Stomach (tissue), 9 donors: ENCODE results near the gene MED13L. TPM values are rescaled to one million over a fixed set of nuclear protein-coding genes. Genes with fewer than 3 reads are reported as not detected.

Experiments
- DNase-seq, 2 donors: peaks; one replicate each; pipeline versions ENCODE4 v3.0.0 to v3.0.0-alpha.2; 2013 to 2019
- H3K27ac ChIP-seq, 5 donors: fragments of 200-600 bp in 4 of 5; sonication (generic) in 4 of 5; one replicate each; pipeline ENCODE4 v1.5.1; 2013 to 2019; ENCODE audit warnings: mild to moderate bottlenecking in 1 of 5, moderate library complexity in 1 of 5
- H3K27me3 ChIP-seq, 3 donors: fragments of 200-600 bp; sonication (generic); one replicate each; pipeline ENCODE4 v1.5.1; 2017 to 2019; ENCODE audit warnings: mixed run types in 1 of 3
- H3K36me3 ChIP-seq, 4 donors: fragments of 200-600 bp; sonication (generic); 1 replicate in 3 of 4; 2 replicates in 1 of 4; pipeline ENCODE4 v1.5.1; 2016 to 2019
- H3K4me1 ChIP-seq, 4 donors: fragments of 200-600 bp; sonication (generic); one replicate each; pipeline ENCODE4 v1.5.1; 2016 to 2019
- H3K4me3 ChIP-seq, 4 donors: fragments of 200-600 bp; sonication (generic) in 3 of 4; one replicate each; pipeline ENCODE4 v1.5.1; 2016 to 2019; ENCODE audit warnings: mild to moderate bottlenecking in 1 of 4
- H3K9me3 ChIP-seq, 4 donors: fragments of 200-600 bp; sonication (generic); one replicate each; pipeline ENCODE4 v1.5.1; 2016 to 2019
- CTCF ChIP-seq, 7 experiments: fragments of 450-650 bp in 4 of 7; fragments of 200-600 bp in 3 of 7; sonication (generic) in 3 of 7; IDR thresholded peaks; one replicate each; pipeline ENCODE4 v1.5.1; 2016 to 2019; ENCODE audit warnings: antibody characterized with exemption in 7 of 7, control low read depth in 2 of 7, mild to moderate bottlenecking in 1 of 7
- EP300 ChIP-seq: sonication (generic); formaldehyde crosslinking; IDR thresholded peaks from one replicate; pipeline ENCODE4 v1.6.1; 2017; ENCODE audit warnings: antibody characterized with exemption
- POLR2A ChIP-seq, 4 donors: fragments of 450-650 bp; IDR thresholded peaks; one replicate each; pipeline ENCODE4 v1.6.1; 2016; ENCODE audit warnings: antibody characterized with exemption in 4 of 4, control low read depth in 2 of 4, mild to moderate bottlenecking in 1 of 4, moderate library complexity in 1 of 4
- POLR2AphosphoS5 ChIP-seq, 3 donors: sonication (generic); formaldehyde crosslinking; IDR thresholded peaks; one replicate each; pipeline ENCODE4 v1.6.1; 2016; ENCODE audit warnings: antibody characterized with exemption in 3 of 3
- WGBS, 5 donors: extraction: QIAGEN DNeasy Blood & Tissue Kit in 3 of 5; methylation state at CpG; one replicate each; pipeline versions ENCODE4 v1.1.5 to v1.1.7; 2013 to 2018; 5-methylcytosine and 5-hydroxymethylcytosine counted together
- intact Hi-C: fragments of 100-400 bp; cut with DNase I; formaldehyde crosslinking; loops from one replicate; pipeline ENCODE4 v1.15.1; 2023; ENCODE audit warnings: low total_unique reads
- polyA plus RNA-seq, 3 donors: library from polyadenylated mRNA; stranded (reverse); fragments of 200-250 nt; gene quantifications; one replicate each; pipeline ENCODE4 v1.2.3, GENCODE V29; 2013
- total RNA-seq, 5 donors: library from RNA; depleted of rRNA; stranded (reverse); fragments of >200 nt; gene quantifications; one replicate each; pipeline versions ENCODE4 v1.1.0 to v1.2.3, GENCODE V29; 2014 to 2016
- donor health status: healthy with polysubstance abuse.
- donor health status: Bipolar disorder and iron deficiency.
- donor health status: healthy.

The MED13L gene
- total and polyA plus RNA-seq, 8 donors = 10.4 to 305 (median 72.7) TPM

DNA sequence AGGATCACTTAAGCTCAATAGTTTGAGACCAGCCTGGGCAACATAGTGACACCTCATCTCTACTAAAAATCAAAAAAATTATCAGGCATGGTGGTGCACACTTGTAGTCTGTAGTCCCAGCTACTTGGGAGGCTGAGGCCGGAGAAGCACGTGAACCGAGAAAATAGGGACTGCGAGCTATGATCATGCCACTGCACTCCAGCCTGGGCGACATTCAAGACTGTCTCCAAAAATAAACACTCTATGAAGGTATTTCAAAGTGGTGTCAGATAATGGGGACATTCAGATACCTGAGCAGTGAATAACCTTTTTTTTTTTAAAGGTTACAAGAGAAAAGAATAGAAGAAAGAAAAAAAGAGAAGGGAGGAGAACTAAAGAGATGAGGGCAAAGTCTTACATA, 98.1 kb downstream of the MED13L start:
- TF ChIP-seq POLR2A (IDR thresholded peaks at IDR 0.05) = no peak
- TF ChIP-seq EP300 = no peak
- TF ChIP-seq CTCF (IDR thresholded peaks at IDR 0.05) = no peak
- no peak for TF ChIP-seq POLR2AphosphoS5 (IDR thresholded peaks at IDR 0.05)
- H3K27me3 ChIP-seq = no peaks in the 10 kb centered on the region
- H3K4me3 ChIP-seq = no peak overlapping the region
- no peaks in the 10 kb centered on the region for H3K36me3 ChIP-seq
- no peaks in the 10 kb centered on the region for H3K9me3 ChIP-seq
- DNase-seq = no peak
- H3K4me1 ChIP-seq = peaks cover 0 to 70% (median 33%) of the 10 kb centered on the region in 4 donors
- no peak overlapping the region for H3K27ac ChIP-seq
- intact Hi-C loops = no loop called here
- WGBS, 5 donors = 96 to 97% (median 97%) methylated on average over 5 of the region's 5 CpGs

GRCh38 chr12:116177017-116177416, 100.5 kb downstream of the MED13L start:
- DNase-seq = no peak
- H3K27ac ChIP-seq = no peak overlapping the region
- intact Hi-C loops = no loop called here
- no peaks in the 10 kb centered on the region for H3K9me3 ChIP-seq
- no peaks in the 10 kb centered on the region for H3K36me3 ChIP-seq
- no peaks in the 10 kb centered on the region for H3K27me3 ChIP-seq
- H3K4me1 ChIP-seq = peaks cover 6 to 64% (median 29%) of the 10 kb centered on the region in 4 donors
- WGBS, 5 donors = 89 to 95% (median 92%) methylated on average over 4 of the region's 4 CpGs
- TF ChIP-seq POLR2A (IDR thresholded peaks at IDR 0.05) (no peak), POLR2AphosphoS5 (IDR thresholded peaks at IDR 0.05) (no peak), EP300 (no peak), CTCF (IDR thresholded peaks at IDR 0.05) (no peak)
- H3K4me3 ChIP-seq = no peak overlapping the region

DNA sequence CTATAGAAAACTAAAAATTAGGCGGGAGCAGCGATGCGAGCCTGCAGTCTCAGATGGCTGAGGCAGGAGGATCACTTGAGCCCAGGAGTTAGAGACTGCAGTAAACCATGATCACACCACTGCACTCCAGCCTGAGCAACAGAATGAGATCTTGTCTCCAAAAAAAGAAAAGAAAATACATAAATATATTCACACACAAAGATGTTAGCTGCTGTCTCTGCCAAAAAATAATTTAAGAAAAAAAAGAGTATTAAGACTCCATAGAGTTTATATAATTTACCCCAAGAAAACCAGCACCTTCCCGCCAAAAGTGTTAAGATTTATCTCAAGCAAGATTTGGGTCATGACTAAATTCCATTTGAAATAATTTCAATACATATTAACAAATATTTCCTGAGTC, 102.6 kb downstream of the MED13L start:
- Histone ChIP-seq H3K36me3 (no peaks in the 10 kb centered on the region), H3K4me3 (no peak overlapping the region), H3K27me3 (no peaks in the 10 kb centered on the region), H3K27ac (no peak overlapping the region), H3K9me3 (no peaks in the 10 kb centered on the region), H3K4me1 (peaks cover 17 to 71% (median 40%) of the 10 kb centered on the region in 4 donors)
- intact Hi-C loops = no loop called here
- 93 to 97% (median 97%) methylated on average over 4 of the region's 4 CpGs for WGBS, 5 donors
- no peak for DNase-seq
- no peak for TF ChIP-seq EP300
- TF ChIP-seq CTCF (IDR thresholded peaks at IDR 0.05) = no peak
- no peak for TF ChIP-seq POLR2AphosphoS5 (IDR thresholded peaks at IDR 0.05)
- no peak for TF ChIP-seq POLR2A (IDR thresholded peaks at IDR 0.05)

GRCh38 chr12:116174006-116174405, 103.5 kb downstream of the MED13L start:
- DNase-seq = no peak
- H3K4me3 ChIP-seq = no peak overlapping the region
- no peaks in the 10 kb centered on the region for H3K36me3 ChIP-seq
- no peaks in the 10 kb centered on the region for H3K9me3 ChIP-seq
- H3K27ac ChIP-seq = no peak overlapping the region
- TF ChIP-seq CTCF (IDR thresholded peaks at IDR 0.05) (no peak), EP300 (no peak), POLR2AphosphoS5 (IDR thresholded peaks at IDR 0.05) (no peak), POLR2A (IDR thresholded peaks at IDR 0.05) (no peak)
- no peaks in the 10 kb centered on the region for H3K27me3 ChIP-seq
- WGBS, 5 donors = 84 to 95% (median 91%) methylated on average over 3 of the region's 3 CpGs
- H3K4me1 ChIP-seq = peaks cover 17 to 73% (median 43%) of the 10 kb centered on the region in 4 donors
- intact Hi-C loops = no loop called here
